Measurements from ENCODE around the gene NAA40. TPM values are rescaled to one million over a fixed set of nuclear protein-coding genes. Genes with fewer than 3 reads are reported as not detected.

NAA40 gene
- total RNA-seq, 1 experiment from 2014 or later = 44.4 TPM

DNA sequence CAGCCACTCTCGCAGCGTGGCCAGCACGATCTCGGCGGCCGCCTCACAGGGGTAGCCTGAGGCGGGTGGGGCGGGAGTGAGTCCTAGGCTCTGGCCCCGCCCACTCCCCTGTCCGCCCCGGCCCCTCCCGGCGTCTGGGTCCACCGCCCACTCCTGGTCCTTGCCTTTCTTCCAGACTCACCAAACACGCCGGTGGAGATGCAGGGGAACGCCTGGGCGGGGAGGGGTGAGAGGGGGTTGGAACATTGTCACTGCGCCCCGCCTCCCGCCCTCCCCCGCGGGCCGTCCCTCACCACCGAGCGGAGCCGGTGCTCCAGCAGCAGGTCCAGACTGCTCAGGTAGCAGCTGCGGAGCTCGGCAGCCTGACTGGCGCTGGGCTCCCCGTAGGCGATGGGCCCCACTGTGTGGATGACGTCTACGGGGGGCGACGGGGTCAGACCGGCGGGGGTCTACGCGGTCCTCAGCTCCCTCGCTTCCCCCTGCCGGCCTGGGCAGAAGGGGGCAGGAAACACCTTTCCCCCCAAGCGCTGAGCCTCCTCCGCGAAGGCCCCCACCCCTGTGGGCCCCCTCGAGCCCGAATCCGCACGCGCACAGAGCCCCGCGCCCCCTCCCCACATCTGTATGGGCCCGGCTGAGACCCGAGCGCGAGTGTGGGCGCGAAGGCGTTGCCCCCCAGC lies 60.7 kb downstream of the NAA40 start:
- Mint-ChIP-seq H3K4me1 (peaks cover 7 to 18% of the 10 kb centered on the region in 2 experiments), H3K4me3 (peak overlapping the region; percentile 54 to 71), H3K36me3 (ENCODE audit: insufficient read depth in 1 of 3, low read depth in 3 of 3) (peaks cover 13 to 37% (median 37%) of the 10 kb centered on the region in 3 experiments), H3K9me3 (no peaks in the 10 kb centered on the region), H3K27ac (no peak overlapping the region; a peak in 1 of 7 replicates), H3K27me3 (ENCODE audit: low read depth) (peaks cover 33% of the 10 kb centered on the region)
- Histone ChIP-seq H3K14ac (ENCODE audit: insufficient read depth, low read length) (no peak overlapping the region), H3K56ac (ENCODE audit: insufficient read length, low read depth, low read length) (no peak overlapping the region), H3K23me2 (ENCODE audit: insufficient read length, low read depth, low read length, poor library complexity, severe bottlenecking) (peaks cover 11% of the 10 kb centered on the region), H4K20me1 (ENCODE audit: control insufficient read depth, insufficient read depth, insufficient read length) (no peaks in the 10 kb centered on the region), H3K27me3 (ENCODE audit: insufficient read depth, low read length) (peaks cover 3% of the 10 kb centered on the region; the same call in 1 of the 2 replicates), H3K9ac (ENCODE audit: extremely low read depth, insufficient read length, low read length) (no peak overlapping the region), H3K9me3 (ENCODE audit: control insufficient read depth, low read depth, low read length) (no peaks in the 10 kb centered on the region), H3K4ac (ENCODE audit: low read depth, low read length) (no peak overlapping the region), H2BK5ac (ENCODE audit: insufficient read length, low read length) (no peak overlapping the region), H3K18ac (ENCODE audit: insufficient read length, low read depth, low read length) (no peak overlapping the region), H3K23ac (ENCODE audit: insufficient read length, low read depth, low read length) (no peak overlapping the region), H2BK120ac (ENCODE audit: low read depth, low read length, poor library complexity, severe bottlenecking) (no peak overlapping the region), H3K27ac (ENCODE audit: insufficient read length, low read depth, low read length) (no peak overlapping the region), H3K4me2 (ENCODE audit: insufficient read depth, insufficient read length, low read length) (peak overlapping the region; percentile 29), H4K8ac (replicated peaks; ENCODE audit: insufficient read length, low read depth, low read length) (no peak overlapping the region), H2BK20ac (ENCODE audit: low read depth, low read length, poor library complexity, severe bottlenecking) (no peak overlapping the region), H2BK12ac (ENCODE audit: insufficient read length, low read depth, low read length) (no peak overlapping the region), H3T11ph (ENCODE audit: low read length) (no peak overlapping the region), H3K79me1 (ENCODE audit: insufficient read depth, low read depth, low read length, poor library complexity, severe bottlenecking) (no peaks in the 10 kb centered on the region), H4K91ac (ENCODE audit: insufficient read length, low read depth, low read length) (no peak overlapping the region), H3K79me2 (ENCODE audit: insufficient read depth, low read length) (no peaks in the 10 kb centered on the region), H4K5ac (ENCODE audit: insufficient read length, low read depth, low read length) (no peak overlapping the region), H2AFZ (ENCODE audit: low read length) (no peak overlapping the region), H2AK5ac (ENCODE audit: insufficient read length, low read length) (no peak overlapping the region), H2BK15ac (ENCODE audit: low read depth, low read length) (no peak overlapping the region), H3K4me1 (ENCODE audit: insufficient read depth, low read length) (no peaks in the 10 kb centered on the region)
- no peak for TF ChIP-seq CTCF (conservative IDR thresholded peaks at IDR 0.05)
- peak; percentile 92 for DNase-seq
- WGBS (ENCODE audit: extremely low coverage, insufficient read length, low lambda C conversion rate) = no CpG with 5 or more reads among the region's 59 CpGs

Data from H9 (cell line).